Thoracic aorta (tissue), 2 donors: ENCODE results near the gene ABCG5. TPM values are rescaled to one million over a fixed set of nuclear protein-coding genes. Genes with fewer than 3 reads are reported as not detected.

Source experiments
- ATAC-seq: fragments of 150-250 bp; one replicate; pipeline ENCODE4 v1.8.0; 2017; ENCODE audit warnings: low read depth; ENCODE audit not compliant: insufficient number of reproducible peaks, low FRiP score
- DNase-seq: peaks from one replicate; pipeline ENCODE4 v3.0.0-alpha.2; 2020; ENCODE audit warnings: low spot score
- H3K27ac ChIP-seq, 2 donors: fragments of 200-600 bp; sonication (generic); 1 replicate in 1 of 2; 2 replicates in 1 of 2; pipeline ENCODE4 v1.5.1; 2016; ENCODE audit warnings: mild to moderate bottlenecking in 2 of 2, moderate library complexity in 2 of 2
- H3K27me3 ChIP-seq: fragments of 200-600 bp; sonication (generic); replicated peaks from 2 replicates; pipeline ENCODE4 v1.6.0; 2016; ENCODE audit warnings: mild to moderate bottlenecking; ENCODE audit not compliant: insufficient read depth
- H3K36me3 ChIP-seq: fragments of 200-600 bp; sonication (generic); one replicate; pipeline ENCODE4 v1.5.1; 2016
- H3K4me1 ChIP-seq, 2 donors: fragments of 200-600 bp; sonication (generic); 1 replicate in 1 of 2; 2 replicates in 1 of 2; pipeline versions ENCODE4 v1.5.1 to v1.6.0; 2016; ENCODE audit warnings: low read depth in 2 of 2, mild to moderate bottlenecking in 1 of 2; ENCODE audit not compliant: control insufficient read depth in 1 of 2
- H3K4me3 ChIP-seq: fragments of 200-600 bp; sonication (generic); 2 replicates; pipeline ENCODE4 v1.5.1; 2016; ENCODE audit warnings: mild to moderate bottlenecking
- H3K9me3 ChIP-seq: fragments of 200-600 bp; sonication (generic); 2 replicates; pipeline ENCODE4 v1.5.1; 2016
- CTCF ChIP-seq: fragments of 200-600 bp; sonication (generic); IDR thresholded peaks from one replicate; pipeline ENCODE4 v1.5.1; 2019; ENCODE audit warnings: antibody characterized with exemption
- total RNA-seq, 2 donors: library from RNA; depleted of rRNA; stranded (reverse); fragments of >200 nt; gene quantifications; one replicate each; pipeline versions ENCODE4 v1.1.0 to v1.2.3, GENCODE V29; 2016

ABCG5 gene
- total RNA-seq, 2 donors from 2014 or later = not detected

GRCh38 chr2:43806719-43807031 lies 32.0 kb downstream of the ABCG5 start:
- Histone ChIP-seq H3K27me3 (no peaks in the 10 kb centered on the region), H3K9me3 (no peaks in the 10 kb centered on the region), H3K27ac (no peak overlapping the region), H3K36me3 (peaks cover 4% of the 10 kb centered on the region), H3K4me3 (no peak overlapping the region), H3K4me1 (no peaks in the 10 kb centered on the region)
- no peak for TF ChIP-seq CTCF
- DNase-seq (no peak), ATAC-seq (no peak)

GRCh38 chr2:43803113-43803512 lies 35.5 kb downstream of the ABCG5 start:
- no peak for ATAC-seq
- Histone ChIP-seq H3K36me3 (no peaks in the 10 kb centered on the region), H3K27me3 (no peaks in the 10 kb centered on the region), H3K4me1 (no peaks in the 10 kb centered on the region), H3K9me3 (no peaks in the 10 kb centered on the region), H3K27ac (no peak overlapping the region), H3K4me3 (no peak overlapping the region)
- no peak for TF ChIP-seq CTCF
- no peak for DNase-seq

GRCh38 chr2:43802135-43802534 lies 36.5 kb downstream of the ABCG5 start:
- TF ChIP-seq CTCF = no peak
- Histone ChIP-seq H3K27me3 (no peaks in the 10 kb centered on the region), H3K36me3 (peaks cover 1% of the 10 kb centered on the region), H3K27ac (no peak overlapping the region), H3K4me1 (no peaks in the 10 kb centered on the region), H3K4me3 (no peak overlapping the region), H3K9me3 (no peaks in the 10 kb centered on the region)
- ATAC-seq (no peak), DNase-seq (no peak)

- Histone ChIP-seq H3K27me3 (no peaks in the 10 kb centered on the region), H3K27ac (no peak overlapping the region), H3K36me3 (peaks cover 8% of the 10 kb centered on the region), H3K4me1 (no peaks in the 10 kb centered on the region), H3K9me3 (no peaks in the 10 kb centered on the region), H3K4me3 (no peak overlapping the region)
- DNase-seq (no peak), ATAC-seq (no peak)
- no peak for TF ChIP-seq CTCF
Measured at GRCh38 chr2:43800894-43801293, 37.7 kb downstream of the ABCG5 start.

GRCh38 chr2:43798300-43798699 lies 40.3 kb downstream of the ABCG5 start:
- no peaks in the 10 kb centered on the region for H3K4me1 ChIP-seq
- H3K36me3 ChIP-seq = peaks cover 8% of the 10 kb centered on the region
- H3K27me3 ChIP-seq = no peaks in the 10 kb centered on the region
- ATAC-seq = no peak
- H3K9me3 ChIP-seq = no peaks in the 10 kb centered on the region
- no peak overlapping the region for H3K27ac ChIP-seq
- no peak overlapping the region for H3K4me3 ChIP-seq
- DNase-seq = no peak
- TF ChIP-seq CTCF = no peak
